Esophagus muscularis mucosa (tissue), 4 donors: ENCODE measurements around the gene PPP2R5D. TPM values are rescaled to one million over a fixed set of nuclear protein-coding genes. Genes with fewer than 3 reads are reported as not detected.

Experiments
- DNase-seq: peaks from one replicate; pipeline ENCODE4 v3.0.0-alpha.2; 2017; ENCODE audit errors: extremely low spot score
- H3K27ac ChIP-seq, 4 donors: fragments of 200-600 bp; sonication (generic); replicated peaks in 1 of 4; 1 replicate in 3 of 4; 2 replicates in 1 of 4; pipeline ENCODE4 v1.5.1; 2016 to 2019; ENCODE audit warnings: mild to moderate bottlenecking in 1 of 4
- H3K27me3 ChIP-seq, 4 donors: fragments of 200-600 bp; sonication (generic); one replicate each; pipeline versions ENCODE4 v1.5.1 to v1.6.0; 2016 to 2019
- H3K36me3 ChIP-seq, 4 donors: fragments of 200-600 bp; sonication (generic); one replicate each; pipeline ENCODE4 v1.5.1; 2016 to 2019
- H3K4me1 ChIP-seq, 4 donors: fragments of 200-600 bp; sonication (generic); one replicate each; pipeline ENCODE4 v1.5.1; 2016 to 2019
- H3K4me3 ChIP-seq, 4 donors: fragments of 200-600 bp; sonication (generic); 1 replicate in 2 of 4; 2 replicates in 2 of 4; pipeline ENCODE4 v1.5.1; 2016 to 2019; ENCODE audit warnings: mild to moderate bottlenecking in 4 of 4, moderate library complexity in 1 of 4
- H3K9me3 ChIP-seq, 4 donors: fragments of 200-600 bp; sonication (generic); 1 replicate in 3 of 4; 2 replicates in 1 of 4; pipeline ENCODE4 v1.5.1; 2016 to 2019
- EP300 ChIP-seq: sonication (generic); formaldehyde crosslinking; IDR thresholded peaks from one replicate; pipeline ENCODE4 v1.6.1; 2017; ENCODE audit warnings: antibody characterized with exemption
- POLR2A ChIP-seq: fragments of 450-650 bp; IDR thresholded peaks from one replicate; pipeline ENCODE4 v1.6.1; 2017; ENCODE audit warnings: antibody characterized with exemption, moderate library complexity, mild to moderate bottlenecking, low read depth
- POLR2AphosphoS5 ChIP-seq, 2 donors: sonication (generic); formaldehyde crosslinking; IDR thresholded peaks; one replicate each; pipeline ENCODE4 v1.6.1; 2017; ENCODE audit warnings: antibody characterized with exemption in 2 of 2
- WGBS: methylation state at CpG from one replicate; pipeline ENCODE4 v1.1.5; 2018; 5-methylcytosine and 5-hydroxymethylcytosine counted together
- intact Hi-C: fragments of 100-400 bp; cut with DNase I; formaldehyde crosslinking; loops from one replicate; pipeline ENCODE4 v1.15.1; 2023
- total RNA-seq, 4 donors: library from RNA; depleted of rRNA; stranded (reverse); fragments of >200 nt; gene quantifications; one replicate each; pipeline versions ENCODE4 v1.1.0 to v1.2.1, GENCODE V29; 2016
- TF ChIP-seq, protein P1 (sequence below), 3 experiments: fragments of 200-600 bp in 2 of 3; fragments of 450-650 bp in 1 of 3; sonication (generic) in 2 of 3; IDR thresholded peaks; one replicate each; pipeline ENCODE4 v1.5.1; 2017 to 2019; ENCODE audit warnings: antibody characterized with exemption in 3 of 3, mild to moderate bottlenecking in 2 of 3, moderate library complexity in 1 of 3

The PPP2R5D gene
- total RNA-seq, 4 donors from 2014 or later, result 35.3 to 48.2 (median 42.4) TPM

DNA sequence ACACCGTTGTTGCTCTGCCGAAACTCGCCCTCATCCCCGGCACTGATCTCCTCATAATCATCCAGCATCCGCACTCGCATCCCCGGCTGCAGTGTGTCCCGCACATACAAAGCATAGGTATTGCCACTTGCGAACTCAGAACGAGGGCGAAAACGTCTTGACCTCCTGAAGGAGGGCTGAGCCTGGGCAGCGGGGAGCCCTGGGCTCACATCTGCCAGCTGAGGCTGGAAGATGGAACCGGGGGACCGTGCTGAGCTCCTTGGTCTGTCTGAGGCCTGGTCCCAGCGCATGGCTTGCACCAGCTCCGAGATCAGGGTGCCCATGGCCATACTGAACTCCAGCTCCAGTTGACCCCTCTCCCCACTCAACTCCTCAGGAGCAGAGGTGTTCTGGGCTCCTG is 66.6 kb downstream of the PPP2R5D start:
- DNase-seq, result no peak
- intact Hi-C loops, result loop anchor here (5.0 kb wide), 1 partner anchor 34 kb away; no protein-coding TSS in a partner anchor
- TF ChIP-seq POLR2A (no peak), POLR2AphosphoS5 (IDR thresholded peaks at IDR 0.05) (no peak), EP300 (no peak)
- TF ChIP-seq, protein P1, sequence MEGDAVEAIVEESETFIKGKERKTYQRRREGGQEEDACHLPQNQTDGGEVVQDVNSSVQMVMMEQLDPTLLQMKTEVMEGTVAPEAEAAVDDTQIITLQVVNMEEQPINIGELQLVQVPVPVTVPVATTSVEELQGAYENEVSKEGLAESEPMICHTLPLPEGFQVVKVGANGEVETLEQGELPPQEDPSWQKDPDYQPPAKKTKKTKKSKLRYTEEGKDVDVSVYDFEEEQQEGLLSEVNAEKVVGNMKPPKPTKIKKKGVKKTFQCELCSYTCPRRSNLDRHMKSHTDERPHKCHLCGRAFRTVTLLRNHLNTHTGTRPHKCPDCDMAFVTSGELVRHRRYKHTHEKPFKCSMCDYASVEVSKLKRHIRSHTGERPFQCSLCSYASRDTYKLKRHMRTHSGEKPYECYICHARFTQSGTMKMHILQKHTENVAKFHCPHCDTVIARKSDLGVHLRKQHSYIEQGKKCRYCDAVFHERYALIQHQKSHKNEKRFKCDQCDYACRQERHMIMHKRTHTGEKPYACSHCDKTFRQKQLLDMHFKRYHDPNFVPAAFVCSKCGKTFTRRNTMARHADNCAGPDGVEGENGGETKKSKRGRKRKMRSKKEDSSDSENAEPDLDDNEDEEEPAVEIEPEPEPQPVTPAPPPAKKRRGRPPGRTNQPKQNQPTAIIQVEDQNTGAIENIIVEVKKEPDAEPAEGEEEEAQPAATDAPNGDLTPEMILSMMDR (IDR thresholded peaks at IDR 0.05), result no peak
- Histone ChIP-seq H3K27ac (no peak overlapping the region), H3K4me1 (peaks cover 10 to 33% (median 20%) of the 10 kb centered on the region in 4 donors), H3K27me3 (no peaks in the 10 kb centered on the region), H3K4me3 (no peak overlapping the region), H3K9me3 (no peaks in the 10 kb centered on the region), H3K36me3 (peaks cover 4 to 64% (median 56%) of the 10 kb centered on the region in 4 donors)
- WGBS, result 94% methylated on average over 16 of the region's 17 CpGs

DNA sequence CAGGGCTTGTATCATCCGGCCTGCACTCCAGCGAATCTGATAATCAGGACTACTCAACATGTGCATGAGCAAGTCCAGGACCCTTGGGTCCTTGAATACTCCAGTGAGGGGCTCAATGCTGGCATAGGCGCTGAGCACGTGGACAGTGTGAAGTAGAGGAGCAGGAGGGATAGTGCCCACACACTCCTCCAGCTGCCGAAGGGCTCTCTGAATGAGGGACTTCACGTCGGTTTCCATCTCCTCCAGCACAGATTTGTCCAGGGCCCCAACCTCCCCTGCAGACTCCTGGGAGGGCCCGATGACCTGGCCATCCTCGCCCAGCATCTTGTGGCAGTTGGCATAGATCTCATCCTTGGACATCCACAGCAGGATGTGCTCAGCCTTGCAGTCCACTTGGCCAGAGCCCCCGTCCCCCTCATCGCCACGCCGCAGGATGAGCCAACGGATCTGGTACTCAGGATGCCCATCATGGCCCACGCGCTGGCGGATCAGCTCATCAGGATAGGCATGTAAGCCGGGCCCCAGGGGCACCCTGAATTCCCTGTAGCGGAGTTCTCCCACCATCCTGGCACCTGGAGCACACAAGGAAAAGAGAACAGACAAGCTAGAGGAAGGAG is 68.0 kb downstream of the PPP2R5D start:
- Histone ChIP-seq H3K27me3 (no peaks in the 10 kb centered on the region), H3K27ac (peak overlapping the region; percentile 88 to 94 (median 92)), H3K4me1 (peaks cover 10 to 37% (median 20%) of the 10 kb centered on the region in 4 donors), H3K4me3 (no peak overlapping the region), H3K9me3 (no peaks in the 10 kb centered on the region), H3K36me3 (peaks cover 4 to 64% (median 55%) of the 10 kb centered on the region in 4 donors)
- intact Hi-C loops, result loop anchor here (5.0 kb wide), 1 partner anchor 35 kb away; no protein-coding TSS in a partner anchor
- WGBS, result 88% methylated on average over 9 of the region's 19 CpGs
- DNase-seq, result no peak
- TF ChIP-seq POLR2A, result no peak
- TF ChIP-seq EP300, result no peak
- TF ChIP-seq, protein P1 (IDR thresholded peaks at IDR 0.05), result no peak
- no peak for TF ChIP-seq POLR2AphosphoS5 (IDR thresholded peaks at IDR 0.05)

DNA sequence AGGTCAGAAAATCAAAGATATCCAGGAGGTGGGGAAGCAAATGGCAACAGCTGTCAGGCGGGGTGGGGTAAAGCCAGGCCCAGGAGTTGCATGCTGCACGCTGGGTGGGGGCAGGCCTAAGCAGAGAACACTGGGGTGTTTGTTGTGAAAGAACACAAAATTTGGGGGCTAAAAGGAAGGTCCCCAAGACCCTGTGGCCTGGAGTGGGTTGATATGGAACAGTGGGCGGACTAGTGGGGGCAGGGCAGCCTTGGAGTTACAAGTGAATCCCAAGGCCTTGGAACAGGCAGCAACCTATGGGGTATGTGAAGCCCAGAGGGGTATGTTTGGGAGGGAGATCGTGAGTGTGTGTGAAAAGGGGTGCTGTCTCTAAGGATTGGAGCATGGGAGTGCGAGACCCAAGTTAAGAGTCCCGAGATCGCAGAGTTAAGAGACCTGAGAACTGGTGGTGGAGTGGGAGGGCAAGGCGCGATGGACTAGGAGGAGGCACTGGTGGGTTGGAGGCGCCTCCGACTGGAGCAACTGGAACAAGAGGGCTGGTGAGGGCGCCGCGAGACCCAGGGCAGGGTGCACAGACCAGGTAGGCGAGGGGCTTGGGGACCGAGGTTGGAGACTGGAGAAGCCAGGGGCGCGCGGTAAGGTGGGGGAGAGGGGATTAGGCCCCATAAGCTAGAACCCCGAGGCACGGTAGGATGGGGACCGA is 68.6 kb downstream of the PPP2R5D start:
- H3K27me3 ChIP-seq, result no peaks in the 10 kb centered on the region
- peak overlapping the region; percentile 88 to 94 (median 92) for H3K27ac ChIP-seq
- no peak for TF ChIP-seq POLR2AphosphoS5 (IDR thresholded peaks at IDR 0.05)
- TF ChIP-seq, protein P1 (IDR thresholded peaks at IDR 0.05), result no peak
- TF ChIP-seq EP300, result no peak
- no peak for TF ChIP-seq POLR2A
- peaks cover 4 to 64% (median 53%) of the 10 kb centered on the region in 4 donors for H3K36me3 ChIP-seq
- intact Hi-C loops, result loop anchor here (5.0 kb wide), 1 partner anchor 36 kb away; no protein-coding TSS in a partner anchor
- WGBS, result 29% methylated on average over 22 of the region's 22 CpGs
- H3K4me1 ChIP-seq, result peaks cover 12 to 44% (median 25%) of the 10 kb centered on the region in 4 donors
- H3K9me3 ChIP-seq, result no peaks in the 10 kb centered on the region
- H3K4me3 ChIP-seq, result peak overlapping the region; percentile 70 to 75 (median 74)
- DNase-seq, result no peak

DNA sequence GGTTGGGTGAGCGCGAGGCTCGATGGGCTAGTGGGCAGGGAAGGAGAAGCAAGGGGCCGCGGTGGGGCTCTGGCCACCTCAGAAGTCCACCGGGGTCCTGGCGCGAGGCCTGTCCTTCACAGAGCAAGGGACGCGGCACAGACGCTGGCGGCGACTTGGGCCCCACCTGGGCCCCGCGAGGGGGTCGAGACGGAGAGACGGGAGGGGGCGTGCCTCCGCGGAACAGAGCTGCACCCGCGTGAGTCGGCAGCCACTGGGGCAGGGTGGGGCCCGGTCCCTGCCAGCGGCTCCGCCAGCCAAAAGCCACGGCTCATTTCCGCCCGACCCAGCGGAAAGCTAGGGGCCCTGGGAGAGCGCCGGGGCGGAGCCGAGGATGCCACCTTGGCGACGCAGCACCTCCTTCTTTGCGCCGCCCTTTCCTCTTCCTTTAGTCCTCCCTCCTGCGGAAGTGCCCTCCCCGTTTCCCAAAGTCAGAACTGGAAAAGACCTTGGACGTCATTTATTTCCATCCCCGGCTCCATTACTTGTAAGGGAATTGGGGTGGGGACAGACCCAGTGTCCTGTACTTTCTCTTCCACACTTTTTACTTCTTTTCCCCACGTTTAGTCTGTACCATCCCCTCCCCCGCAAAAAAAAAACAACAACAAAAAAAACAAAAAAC is 69.3 kb downstream of the PPP2R5D start, which contains the start of gene CUL7:
Gene CUL7, minus strand, starts transcription at position 307 of the 661 bp plus-strand sequence. CDS start 1,063 bp downstream, outside the sequence.
- WGBS, result 5% methylated on average over 18 of the region's 45 CpGs
- TF ChIP-seq, protein P1 (IDR thresholded peaks at IDR 0.05), result peak in 1 of 3 experiments; percentile 6
- TF ChIP-seq POLR2AphosphoS5 (IDR thresholded peaks at IDR 0.05) (peak; percentile 87 to 92), EP300 (no peak), POLR2A (peak; percentile 18)
- Histone ChIP-seq H3K4me1 (peaks cover 19 to 51% (median 32%) of the 10 kb centered on the region in 4 donors), H3K27ac (peak within 1 kb of the TSS; percentile 88 to 94 (median 92)), H3K36me3 (peaks cover 4 to 59% (median 48%) of the 10 kb centered on the region in 4 donors), H3K9me3 (no peaks in the 10 kb centered on the region), H3K27me3 (no peaks in the 10 kb centered on the region), H3K4me3 (peak within 1 kb of the TSS; percentile 70 to 75 (median 74))
- intact Hi-C loops, result loop anchor here (5.0 kb wide), 1 partner anchor 36 kb away; no protein-coding TSS in a partner anchor
- DNase-seq, result peak; percentile 96
